Trophoblast cell (in vitro differentiated cells and primary cell): Measurements from ENCODE around the gene CTNNA3.

Source experiments
- DNase-seq, 2 donors: peaks; one replicate each; pipeline ENCODE4 v3.0.0-alpha.2; 2016
- H2AFZ ChIP-seq: 2 replicates; pipeline ENCODE4 v1.6.1; 2013; ENCODE audit warnings: low read length, moderate library complexity, mild to moderate bottlenecking; ENCODE audit not compliant: insufficient read depth, poor library complexity
- H2AK5ac ChIP-seq: 2 replicates; pipeline ENCODE4 v1.6.1; 2013; ENCODE audit warnings: mild to moderate bottlenecking, low read length
- H2BK120ac ChIP-seq: 2 replicates; pipeline ENCODE4 v1.6.1; 2013; ENCODE audit warnings: low read length, mild to moderate bottlenecking, moderate library complexity; ENCODE audit not compliant: insufficient read depth, poor library complexity
- H2BK12ac ChIP-seq: 2 replicates; pipeline ENCODE4 v1.6.1; 2013; ENCODE audit warnings: mild to moderate bottlenecking, low read length, moderate library complexity
- H2BK5ac ChIP-seq: 2 replicates; pipeline ENCODE4 v1.6.1; 2013; ENCODE audit warnings: low read length, low read depth, moderate library complexity, mild to moderate bottlenecking; ENCODE audit not compliant: poor library complexity
- H3K14ac ChIP-seq: 2 replicates; pipeline ENCODE4 v1.6.1; 2013; ENCODE audit warnings: mild to moderate bottlenecking, low read length
- H3K18ac ChIP-seq: 2 replicates; pipeline ENCODE4 v1.6.1; 2013; ENCODE audit warnings: mild to moderate bottlenecking, low read length
- H3K23ac ChIP-seq: 2 replicates; pipeline ENCODE4 v1.6.1; 2013; ENCODE audit warnings: low read length
- H3K27ac ChIP-seq: 2 replicates; pipeline ENCODE4 v1.5.1; 2013; ENCODE audit warnings: low read depth, mild to moderate bottlenecking, inconsistent platforms, low read length, moderate library complexity
- H3K27me3 ChIP-seq: 2 replicates; pipeline ENCODE4 v1.6.1; 2013; ENCODE audit warnings: inconsistent platforms, mild to moderate bottlenecking, low read length, moderate library complexity; ENCODE audit not compliant: insufficient read depth
- H3K36me3 ChIP-seq, 2 experiments: 1 replicate in 1 of 2; 2 replicates in 1 of 2; pipeline ENCODE4 v1.6.1; 2013; ENCODE audit warnings: low read length in 2 of 2, mild to moderate bottlenecking in 2 of 2, moderate library complexity in 1 of 2; ENCODE audit not compliant: insufficient read depth in 2 of 2, control insufficient read depth in 1 of 2
- H3K4ac ChIP-seq: 2 replicates; pipeline ENCODE4 v1.6.1; 2013; ENCODE audit warnings: low read depth, mild to moderate bottlenecking, low read length, moderate library complexity
- H3K4me1 ChIP-seq, 2 experiments: 1 replicate in 1 of 2; 2 replicates in 1 of 2; pipeline ENCODE4 v1.6.1; 2013; ENCODE audit warnings: low read length in 2 of 2, mild to moderate bottlenecking in 2 of 2, moderate library complexity in 1 of 2; ENCODE audit not compliant: insufficient read depth in 2 of 2, control insufficient read depth in 1 of 2
- H3K4me2 ChIP-seq: 2 replicates; pipeline ENCODE4 v1.6.1; 2013; ENCODE audit warnings: inconsistent platforms, mild to moderate bottlenecking, low read length, moderate library complexity
- H3K4me3 ChIP-seq: 2 replicates; pipeline ENCODE4 v1.5.1; 2013; ENCODE audit warnings: mild to moderate bottlenecking, low read depth, low read length, inconsistent platforms
- H3K79me1 ChIP-seq: one replicate; pipeline ENCODE4 v1.6.1; 2013; ENCODE audit warnings: low read length
- H3K79me2 ChIP-seq: 2 replicates; pipeline ENCODE4 v1.6.1; 2013; ENCODE audit warnings: low read length, mild to moderate bottlenecking; ENCODE audit not compliant: control insufficient read depth, insufficient read depth, poor library complexity
- H3K9ac ChIP-seq: 2 replicates; pipeline ENCODE4 v1.6.1; 2013; ENCODE audit warnings: mild to moderate bottlenecking, low read length
- H3K9me3 ChIP-seq: 2 replicates; pipeline ENCODE4 v1.6.1; 2013; ENCODE audit warnings: low read depth, mild to moderate bottlenecking, control low read depth, inconsistent platforms, low read length; ENCODE audit not compliant: insufficient read depth
- H4K12ac ChIP-seq: 2 replicates; pipeline ENCODE4 v1.6.1; 2013; ENCODE audit warnings: low read depth, mild to moderate bottlenecking, low read length, moderate library complexity
- H4K8ac ChIP-seq: 2 replicates; pipeline ENCODE4 v1.6.1; 2013; ENCODE audit warnings: low read depth, mild to moderate bottlenecking, low read length, moderate library complexity
- H4K91ac ChIP-seq: one replicate; pipeline ENCODE4 v1.6.1; 2013; ENCODE audit warnings: low read depth, mild to moderate bottlenecking, low read length, moderate library complexity
- WGBS: extraction: QIAGEN DNeasy Blood & Tissue Kit; methylation state at CpG from one replicate; pipeline ENCODE4 v1.1.7; 2013; ENCODE audit warnings: missing lambda C conversion rate; ENCODE audit not compliant: insufficient read length, insufficient coverage; ENCODE audit errors: extremely low coverage; 5-methylcytosine and 5-hydroxymethylcytosine counted together

The CTNNA3 gene

DNA sequence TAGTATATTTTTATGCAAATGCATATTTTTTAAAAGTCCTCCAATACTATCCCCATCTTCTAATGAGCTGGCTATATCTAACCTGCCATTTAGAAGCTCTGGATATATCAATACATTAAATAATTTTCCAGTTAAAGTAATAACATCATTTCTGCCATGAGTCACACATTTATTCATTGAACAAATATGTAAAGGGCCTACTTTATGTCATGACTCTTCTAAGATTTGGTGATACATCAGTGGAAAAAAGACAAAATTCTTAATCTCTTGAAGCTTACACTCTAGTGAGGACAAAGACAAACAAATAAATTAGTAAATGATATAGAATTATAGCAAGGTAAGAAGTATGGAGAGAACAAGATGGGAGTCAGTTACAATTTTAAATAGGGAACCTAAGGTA, 1487.0 kb downstream of the CTNNA3 start:
- H3K9ac ChIP-seq: no peak overlapping the region
- H4K91ac ChIP-seq: no peak overlapping the region
- no peak overlapping the region for H3K4ac ChIP-seq
- no peak for DNase-seq
- H3K23ac ChIP-seq: no peak overlapping the region
- H3K18ac ChIP-seq: no peak overlapping the region
- H2AFZ ChIP-seq: no peak overlapping the region
- H3K36me3 ChIP-seq: no peaks in the 10 kb centered on the region
- no peaks in the 10 kb centered on the region for H3K4me1 ChIP-seq
- no peaks in the 10 kb centered on the region for H3K27me3 ChIP-seq
- H4K12ac ChIP-seq: no peak overlapping the region
- H2AK5ac ChIP-seq: no peak overlapping the region
- H3K27ac ChIP-seq: no peak overlapping the region
- no peak overlapping the region for H3K4me3 ChIP-seq
- no peak overlapping the region for H2BK5ac ChIP-seq
- no peaks in the 10 kb centered on the region for H3K9me3 ChIP-seq
- H3K4me2 ChIP-seq: no peak overlapping the region
- H2BK12ac ChIP-seq: no peak overlapping the region
- no peaks in the 10 kb centered on the region for H3K79me2 ChIP-seq
- H4K8ac ChIP-seq: no peak overlapping the region
- no peak overlapping the region for H3K14ac ChIP-seq
- no peaks in the 10 kb centered on the region for H3K79me1 ChIP-seq
- H2BK120ac ChIP-seq: no peak overlapping the region

DNA sequence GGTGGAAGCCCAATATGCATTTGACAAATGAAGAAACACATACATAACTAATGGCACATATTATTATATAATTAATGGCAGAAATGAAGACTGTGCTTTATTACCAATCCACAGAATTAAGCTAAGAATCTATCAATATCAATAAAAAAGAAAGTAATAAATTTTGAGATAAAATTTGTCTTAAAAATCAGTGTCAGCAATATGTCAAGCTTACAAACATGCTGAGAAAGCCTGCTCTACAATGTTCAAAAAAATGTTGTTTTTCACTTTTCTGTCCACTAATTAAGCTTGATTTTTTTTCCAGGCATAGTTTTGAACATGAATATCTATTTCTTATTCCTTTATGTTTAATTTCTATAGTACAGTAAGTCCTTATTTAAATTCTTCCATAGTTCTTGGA, 1491.2 kb downstream of the CTNNA3 start:
- no peak for DNase-seq
- no peak overlapping the region for H2AFZ ChIP-seq
- no peak overlapping the region for H3K14ac ChIP-seq
- no peak overlapping the region for H4K91ac ChIP-seq
- H3K4me1 ChIP-seq: no peaks in the 10 kb centered on the region
- no peak overlapping the region for H3K9ac ChIP-seq
- H4K8ac ChIP-seq: no peak overlapping the region
- H3K4me3 ChIP-seq: no peak overlapping the region
- H3K4ac ChIP-seq: no peak overlapping the region
- no peaks in the 10 kb centered on the region for H3K9me3 ChIP-seq
- no peak overlapping the region for H3K18ac ChIP-seq
- no peaks in the 10 kb centered on the region for H3K79me2 ChIP-seq
- no peak overlapping the region for H3K27ac ChIP-seq
- no peaks in the 10 kb centered on the region for H3K36me3 ChIP-seq
- no peak overlapping the region for H4K12ac ChIP-seq
- H3K23ac ChIP-seq: no peak overlapping the region
- no peak overlapping the region for H2AK5ac ChIP-seq
- no peaks in the 10 kb centered on the region for H3K79me1 ChIP-seq
- H2BK120ac ChIP-seq: no peak overlapping the region
- no peaks in the 10 kb centered on the region for H3K27me3 ChIP-seq
- no peak overlapping the region for H2BK5ac ChIP-seq
- no peak overlapping the region for H2BK12ac ChIP-seq
- H3K4me2 ChIP-seq: no peak overlapping the region

DNA sequence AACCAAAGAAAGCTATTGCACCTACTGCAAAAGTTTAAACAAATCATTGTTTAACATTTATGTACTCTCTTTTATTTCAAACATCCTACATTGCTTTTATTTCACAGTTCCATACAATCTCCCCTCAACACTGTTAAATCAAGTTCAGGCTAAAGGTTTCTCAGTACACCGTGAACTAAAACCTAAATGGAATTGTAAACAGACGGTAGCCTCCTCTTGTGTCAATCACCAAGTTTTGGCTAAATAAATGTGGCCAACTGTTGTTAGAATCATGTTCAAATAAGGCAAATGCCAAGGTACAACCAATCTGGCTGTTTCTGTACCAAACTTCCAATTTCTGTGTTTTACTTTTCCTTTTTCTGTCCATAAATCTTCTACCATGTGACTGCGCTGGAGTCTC, 1493.9 kb downstream of the CTNNA3 start:
- WGBS: no CpG with 5 or more reads among the region's 3 CpGs

DNA sequence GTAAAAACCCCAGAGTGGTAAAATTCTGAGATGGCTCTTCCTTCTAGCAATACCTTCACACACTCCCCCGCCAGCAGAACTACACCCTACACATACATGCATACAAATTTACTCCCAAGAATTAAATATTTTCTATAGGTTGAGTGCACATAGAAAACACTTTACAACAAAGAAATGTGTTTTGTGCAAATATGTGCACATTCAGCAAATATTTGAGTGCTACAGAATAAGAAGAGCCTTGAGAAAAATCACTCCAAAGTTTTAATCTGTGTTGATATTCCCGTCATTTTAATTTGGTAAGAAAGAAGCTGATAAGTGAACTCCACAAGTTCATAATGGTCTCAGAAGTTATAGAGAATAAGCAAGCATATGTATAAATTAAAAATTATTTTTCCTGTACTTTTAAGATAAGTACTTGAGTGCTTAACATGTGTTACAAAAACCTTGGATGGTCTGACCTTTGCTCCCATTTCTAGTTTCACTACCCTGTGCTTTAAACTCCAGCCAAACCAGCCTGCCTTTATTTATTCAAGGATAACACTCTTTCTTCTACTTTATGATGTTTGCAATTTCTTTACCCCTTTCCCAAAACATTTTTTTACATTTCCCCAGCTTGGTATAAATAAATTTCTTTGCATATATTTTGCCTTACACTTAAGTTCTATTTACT, 1503.7 kb downstream of the CTNNA3 start:
- H3K79me1 ChIP-seq: no peaks in the 10 kb centered on the region
- no peak for DNase-seq
- H3K4ac ChIP-seq: no peak overlapping the region
- H3K36me3 ChIP-seq: no peaks in the 10 kb centered on the region
- H3K14ac ChIP-seq: no peak overlapping the region
- H3K4me1 ChIP-seq: no peaks in the 10 kb centered on the region
- no peak overlapping the region for H4K8ac ChIP-seq
- H2BK120ac ChIP-seq: no peak overlapping the region
- H3K27me3 ChIP-seq: no peaks in the 10 kb centered on the region
- no peak overlapping the region for H2BK5ac ChIP-seq
- no CpG with 5 or more reads among the region's 2 CpGs for WGBS
- H4K12ac ChIP-seq: no peak overlapping the region
- H3K4me3 ChIP-seq: no peak overlapping the region
- H4K91ac ChIP-seq: no peak overlapping the region
- no peak overlapping the region for H3K27ac ChIP-seq
- no peak overlapping the region for H3K4me2 ChIP-seq
- no peak overlapping the region for H2AFZ ChIP-seq
- no peaks in the 10 kb centered on the region for H3K9me3 ChIP-seq
- H3K18ac ChIP-seq: no peak overlapping the region
- no peaks in the 10 kb centered on the region for H3K79me2 ChIP-seq
- H2BK12ac ChIP-seq: no peak overlapping the region
- no peak overlapping the region for H3K23ac ChIP-seq
- H3K9ac ChIP-seq: no peak overlapping the region
- H2AK5ac ChIP-seq: no peak overlapping the region

More for the DNA sequence above, 1493.9 kb downstream of the CTNNA3 start:
- no peaks in the 10 kb centered on the region for H3K9me3 ChIP-seq
- no peak overlapping the region for H2BK5ac ChIP-seq
- no peak overlapping the region for H3K14ac ChIP-seq
- H3K4me1 ChIP-seq: no peaks in the 10 kb centered on the region
- H3K36me3 ChIP-seq: no peaks in the 10 kb centered on the region
- no peaks in the 10 kb centered on the region for H3K79me1 ChIP-seq
- H4K12ac ChIP-seq: no peak overlapping the region
- no peak overlapping the region for H2BK120ac ChIP-seq
- no peak overlapping the region for H4K8ac ChIP-seq
- no peak overlapping the region for H3K23ac ChIP-seq
- no peak overlapping the region for H3K4ac ChIP-seq
- H2AK5ac ChIP-seq: no peak overlapping the region
- H3K18ac ChIP-seq: no peak overlapping the region
- H2AFZ ChIP-seq: no peak overlapping the region
- no peaks in the 10 kb centered on the region for H3K79me2 ChIP-seq
- no peak for DNase-seq
- H3K9ac ChIP-seq: no peak overlapping the region
- no peak overlapping the region for H3K4me3 ChIP-seq
- H3K4me2 ChIP-seq: no peak overlapping the region
- no peak overlapping the region for H2BK12ac ChIP-seq
- H4K91ac ChIP-seq: no peak overlapping the region
- H3K27me3 ChIP-seq: no peaks in the 10 kb centered on the region
- no peak overlapping the region for H3K27ac ChIP-seq
